HL-60 (cell line): Measurements from ENCODE around the gene RCBTB2.

Experiments
- DNase-seq, 2 experiments: peaks; one replicate each; pipeline ENCODE4 v3.0.0-alpha.2; 2010 to 2020; ENCODE audit warnings: low read depth in 1 of 2, low spot score in 1 of 2
- H3K27ac ChIP-seq: fragments of 250-450 bp; sonication (Bioruptor Pico); replicated peaks from 2 replicates; pipeline ENCODE4 v1.5.1; 2020; ENCODE audit warnings: mild to moderate bottlenecking, moderate library complexity
- H3K27me3 ChIP-seq: fragments of 250-450 bp; sonication (Bioruptor Pico); 2 replicates; pipeline ENCODE4 v1.5.1; 2021; ENCODE audit warnings: mild to moderate bottlenecking, moderate library complexity; ENCODE audit not compliant: insufficient read depth, poor library complexity, severe bottlenecking
- H3K4me3 ChIP-seq: replicated peaks from 2 replicates; pipeline ENCODE4 v1.5.1; 2011; ENCODE audit warnings: mild to moderate bottlenecking, control low read depth, low read length; ENCODE audit not compliant: insufficient read depth
- GABPA ChIP-seq: IDR thresholded peaks from 2 replicates; pipeline ENCODE4 v1.6.1; 2012; ENCODE audit warnings: low read depth
- POLR2AphosphoS5 ChIP-seq: IDR thresholded peaks from 2 replicates; pipeline ENCODE4 v1.6.1; 2012; ENCODE audit warnings: low read depth
- SPI1 ChIP-seq: IDR thresholded peaks from 2 replicates; pipeline ENCODE4 v1.6.1; 2012; ENCODE audit warnings: low read depth, mild to moderate bottlenecking, borderline replicate concordance
- TF ChIP-seq, protein P1 (sequence below): IDR thresholded peaks from 2 replicates; pipeline ENCODE4 v1.6.1; 2012; ENCODE audit warnings: low read depth; ENCODE audit not compliant: insufficient replicate concordance
- TF ChIP-seq, protein P2 (sequence below): IDR thresholded peaks from one replicate; pipeline ENCODE4 v1.5.1; 2011; ENCODE audit warnings: low read length, control low read depth, inconsistent platforms; ENCODE audit not compliant: insufficient read depth

The RCBTB2 gene

GRCh38 chr13:48559638-48560320, 26.9 kb upstream of the RCBTB2 start:
- TF ChIP-seq, protein P1, sequence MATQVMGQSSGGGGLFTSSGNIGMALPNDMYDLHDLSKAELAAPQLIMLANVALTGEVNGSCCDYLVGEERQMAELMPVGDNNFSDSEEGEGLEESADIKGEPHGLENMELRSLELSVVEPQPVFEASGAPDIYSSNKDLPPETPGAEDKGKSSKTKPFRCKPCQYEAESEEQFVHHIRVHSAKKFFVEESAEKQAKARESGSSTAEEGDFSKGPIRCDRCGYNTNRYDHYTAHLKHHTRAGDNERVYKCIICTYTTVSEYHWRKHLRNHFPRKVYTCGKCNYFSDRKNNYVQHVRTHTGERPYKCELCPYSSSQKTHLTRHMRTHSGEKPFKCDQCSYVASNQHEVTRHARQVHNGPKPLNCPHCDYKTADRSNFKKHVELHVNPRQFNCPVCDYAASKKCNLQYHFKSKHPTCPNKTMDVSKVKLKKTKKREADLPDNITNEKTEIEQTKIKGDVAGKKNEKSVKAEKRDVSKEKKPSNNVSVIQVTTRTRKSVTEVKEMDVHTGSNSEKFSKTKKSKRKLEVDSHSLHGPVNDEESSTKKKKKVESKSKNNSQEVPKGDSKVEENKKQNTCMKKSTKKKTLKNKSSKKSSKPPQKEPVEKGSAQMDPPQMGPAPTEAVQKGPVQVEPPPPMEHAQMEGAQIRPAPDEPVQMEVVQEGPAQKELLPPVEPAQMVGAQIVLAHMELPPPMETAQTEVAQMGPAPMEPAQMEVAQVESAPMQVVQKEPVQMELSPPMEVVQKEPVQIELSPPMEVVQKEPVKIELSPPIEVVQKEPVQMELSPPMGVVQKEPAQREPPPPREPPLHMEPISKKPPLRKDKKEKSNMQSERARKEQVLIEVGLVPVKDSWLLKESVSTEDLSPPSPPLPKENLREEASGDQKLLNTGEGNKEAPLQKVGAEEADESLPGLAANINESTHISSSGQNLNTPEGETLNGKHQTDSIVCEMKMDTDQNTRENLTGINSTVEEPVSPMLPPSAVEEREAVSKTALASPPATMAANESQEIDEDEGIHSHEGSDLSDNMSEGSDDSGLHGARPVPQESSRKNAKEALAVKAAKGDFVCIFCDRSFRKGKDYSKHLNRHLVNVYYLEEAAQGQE: no peak
- TF ChIP-seq SPI1 (no peak), GABPA (no peak), POLR2AphosphoS5 (no peak)
- TF ChIP-seq, protein P2, sequence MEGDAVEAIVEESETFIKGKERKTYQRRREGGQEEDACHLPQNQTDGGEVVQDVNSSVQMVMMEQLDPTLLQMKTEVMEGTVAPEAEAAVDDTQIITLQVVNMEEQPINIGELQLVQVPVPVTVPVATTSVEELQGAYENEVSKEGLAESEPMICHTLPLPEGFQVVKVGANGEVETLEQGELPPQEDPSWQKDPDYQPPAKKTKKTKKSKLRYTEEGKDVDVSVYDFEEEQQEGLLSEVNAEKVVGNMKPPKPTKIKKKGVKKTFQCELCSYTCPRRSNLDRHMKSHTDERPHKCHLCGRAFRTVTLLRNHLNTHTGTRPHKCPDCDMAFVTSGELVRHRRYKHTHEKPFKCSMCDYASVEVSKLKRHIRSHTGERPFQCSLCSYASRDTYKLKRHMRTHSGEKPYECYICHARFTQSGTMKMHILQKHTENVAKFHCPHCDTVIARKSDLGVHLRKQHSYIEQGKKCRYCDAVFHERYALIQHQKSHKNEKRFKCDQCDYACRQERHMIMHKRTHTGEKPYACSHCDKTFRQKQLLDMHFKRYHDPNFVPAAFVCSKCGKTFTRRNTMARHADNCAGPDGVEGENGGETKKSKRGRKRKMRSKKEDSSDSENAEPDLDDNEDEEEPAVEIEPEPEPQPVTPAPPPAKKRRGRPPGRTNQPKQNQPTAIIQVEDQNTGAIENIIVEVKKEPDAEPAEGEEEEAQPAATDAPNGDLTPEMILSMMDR: no peak
- no peaks in the 10 kb centered on the region for H3K27me3 ChIP-seq

DNA sequence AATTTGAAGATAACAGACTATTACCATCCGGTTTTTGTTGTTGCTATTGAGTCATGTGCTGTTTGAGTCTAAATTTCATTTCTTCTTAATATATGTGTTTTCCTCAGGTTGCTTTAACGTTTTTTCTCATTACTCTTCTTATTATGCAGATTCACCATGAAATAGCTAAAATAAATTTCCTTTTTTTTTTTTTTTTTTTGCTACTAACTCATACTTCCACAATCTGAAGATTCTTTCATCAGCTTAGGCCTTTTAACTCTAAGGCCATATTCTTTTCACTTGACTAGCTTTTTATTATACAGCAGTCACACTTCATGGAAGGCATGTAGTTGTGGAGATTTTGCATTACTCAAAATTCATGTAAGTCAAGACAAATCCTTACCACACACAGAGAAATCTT, 23.9 kb upstream of the RCBTB2 start:
- no peak overlapping the region for H3K4me3 ChIP-seq
- H3K27ac ChIP-seq: no peak overlapping the region
- H3K27me3 ChIP-seq: no peaks in the 10 kb centered on the region
- DNase-seq: no peak
- TF ChIP-seq, protein P1: no peak
- TF ChIP-seq GABPA (no peak), POLR2AphosphoS5 (no peak), SPI1 (no peak)
- TF ChIP-seq, protein P2: no peak

More at GRCh38 chr13:48559638-48560320, 26.9 kb upstream of the RCBTB2 start:
- H3K4me3 ChIP-seq: no peak overlapping the region
- DNase-seq: no peak
- no peak overlapping the region for H3K27ac ChIP-seq

- no peak for DNase-seq
- Histone ChIP-seq H3K27me3 (no peaks in the 10 kb centered on the region), H3K27ac (no peak overlapping the region), H3K4me3 (no peak overlapping the region)
- TF ChIP-seq, protein P1: no peak
- TF ChIP-seq SPI1 (no peak), GABPA (no peak), POLR2AphosphoS5 (no peak)
- TF ChIP-seq, protein P2: no peak
These were observed 22.6 kb upstream of the RCBTB2 start for GRCh38 chr13:48555441-48555840.
